GM12878 (cell line): ENCODE measurements around the gene ANO7. TPM values are rescaled to one million over a fixed set of nuclear protein-coding genes. Genes with fewer than 3 reads are reported as not detected.

Source experiments
- BCLAF1 ChIP-seq: fragments of 450-650 bp; IDR thresholded peaks from 2 replicates; pipeline ENCODE4 v1.6.1; 2017; ENCODE audit warnings: antibody characterized with exemption, mild to moderate bottlenecking, moderate library complexity
- CREB1 ChIP-seq: IDR thresholded peaks from 2 replicates; pipeline ENCODE4 v1.6.1; 2012; ENCODE audit warnings: low read depth, mild to moderate bottlenecking, inconsistent platforms
- CREM ChIP-seq: IDR thresholded peaks from 2 replicates; pipeline ENCODE4 v1.6.1; 2014; ENCODE audit warnings: antibody characterized with exemption, low read depth
- DPF2 ChIP-seq: fragments of 450-650 bp; IDR thresholded peaks from 2 replicates; pipeline ENCODE4 v1.6.1; 2017; ENCODE audit warnings: mild to moderate bottlenecking
- ETV6 ChIP-seq, 2 experiments: fragments of 450-650 bp in 1 of 2; IDR thresholded peaks in 1 of 2; conservative IDR thresholded peaks in 1 of 2; 2 replicates each; pipeline ENCODE4 v1.6.1; 2014; ENCODE audit warnings: antibody characterized with exemption in 1 of 2, borderline replicate concordance in 1 of 2, low read depth in 1 of 2, mild to moderate bottlenecking in 1 of 2, moderate library complexity in 1 of 2
- IRF4 ChIP-seq: IDR thresholded peaks from 2 replicates; pipeline ENCODE4 v1.6.1; 2011; ENCODE audit warnings: low read depth, low read length
- KAT2A ChIP-seq: conservative IDR thresholded peaks from 2 replicates; pipeline ENCODE4 v1.6.1; 2011; ENCODE audit warnings: low read depth, low read length; ENCODE audit not compliant: control insufficient read depth
- MTA2 ChIP-seq: fragments of 450-650 bp; IDR thresholded peaks from 2 replicates; pipeline ENCODE4 v1.6.1; 2016; ENCODE audit warnings: low read depth, mild to moderate bottlenecking, moderate library complexity
- NBN ChIP-seq: fragments of 450-650 bp; IDR thresholded peaks from 2 replicates; pipeline ENCODE4 v1.6.1; 2016
- NKRF ChIP-seq: fragments of 450-650 bp; conservative IDR thresholded peaks from 2 replicates; pipeline ENCODE4 v1.6.1; 2017; ENCODE audit warnings: mild to moderate bottlenecking, moderate library complexity
- PBX3 ChIP-seq: IDR thresholded peaks from 2 replicates; pipeline ENCODE4 v1.6.1; 2011; ENCODE audit warnings: mild to moderate bottlenecking, low read depth, low read length, moderate library complexity; ENCODE audit not compliant: insufficient replicate concordance
- RB1 ChIP-seq: fragments of 450-650 bp; formaldehyde crosslinking; IDR thresholded peaks from 2 replicates; pipeline ENCODE4 v1.6.1; 2017; ENCODE audit warnings: mild to moderate bottlenecking, borderline replicate concordance
- SIN3A ChIP-seq: IDR thresholded peaks from 2 replicates; pipeline ENCODE4 v1.6.1; 2012; ENCODE audit warnings: low read depth, low read length, improper control_type of control experiment
- SREBF1 ChIP-seq: IDR thresholded peaks from 2 replicates; pipeline ENCODE4 v1.6.1; 2012; ENCODE audit warnings: mild to moderate bottlenecking, low read length
- SREBF2 ChIP-seq: IDR thresholded peaks from 2 replicates; pipeline ENCODE4 v1.6.1; 2012; ENCODE audit warnings: mild to moderate bottlenecking, low read length
- ZBTB33 ChIP-seq: fragments of 450-650 bp; IDR thresholded peaks from 2 replicates; pipeline ENCODE4 v1.6.1; 2017; ENCODE audit warnings: mild to moderate bottlenecking
- ZBTB4 ChIP-seq: fragments of 450-650 bp; formaldehyde crosslinking; IDR thresholded peaks from 2 replicates; pipeline ENCODE4 v1.4.0; 2022; ENCODE audit warnings: mild to moderate bottlenecking, moderate library complexity
- ZNF207 ChIP-seq: fragments of 450-650 bp; IDR thresholded peaks from 2 replicates; pipeline ENCODE4 v1.6.1; 2014; ENCODE audit warnings: antibody characterized with exemption, mild to moderate bottlenecking, borderline replicate concordance
- polyA plus RNA-seq, 11 experiments: library from polyadenylated mRNA; depleted of rRNA in 4 of 11; unstranded in 6 of 11; stranded (reverse) in 5 of 11; fragments of >200 nt; fragmentation: Nextera tagmentation in 4 of 11; fragmentation: Illumina TruSeq in 1 of 11; extraction: Ambion mirVana in 4 of 11; extraction: Trizol in 1 of 11; gene quantifications; 1 replicate in 1 of 11; 2 replicates in 10 of 11; pipeline versions ENCODE4 v1.2.1 to v1.2.3, GENCODE V29; 2011 to 2016; ENCODE audit warnings: inconsistent platforms in 2 of 11, missing spikeins in 2 of 11, low read depth in 1 of 11
- total RNA-seq, 4 experiments: library from RNA; depleted of rRNA in 3 of 4; stranded (reverse); fragments of >200 nt in 3 of 4; fragmentation: Illumina TruSeq in 1 of 4; extraction: Trizol in 1 of 4; gene quantifications; 2 replicates each; pipeline versions ENCODE4 v1.2.1 to v1.2.3, GENCODE V29; 2013 to 2021

ANO7 gene
- total and polyA plus RNA-seq, 10 of the 15 experiments (the other 5 are each of a cell fraction or from before 2014, with no cell fraction given): 0.08 to 1.4 (median 0.44) TPM

- TF ChIP-seq MTA2: no peak
- TF ChIP-seq CREB1: no peak
- no peak for TF ChIP-seq ZBTB4 (CRISPR knock-in tag)
- no peak for TF ChIP-seq NBN
- peak; percentile 18 for TF ChIP-seq DPF2
- TF ChIP-seq BCLAF1: no peak
- TF ChIP-seq ETV6 (conservative IDR thresholded peaks at IDR 0.05 in 1 of 2, IDR thresholded peaks at IDR 0.05 in 1 of 2; ENCODE audit: borderline replicate concordance in 1 of 2, low read depth in 1 of 2): no peak
- TF ChIP-seq ZNF207: no peak
- TF ChIP-seq SIN3A: no peak; the same call in 1 of the 2 replicates
- no peak for TF ChIP-seq ZBTB33
- no peak for TF ChIP-seq IRF4
- TF ChIP-seq KAT2A: no peak
- TF ChIP-seq NKRF: peak; percentile 39
- no peak for TF ChIP-seq CREM
- no peak for TF ChIP-seq SREBF2
- TF ChIP-seq RB1: 0 out of 2 replicates have a peak, but pooled peaks have one; percentile 22
- no peak for TF ChIP-seq SREBF1
- TF ChIP-seq PBX3: peak; percentile 35
These were observed 37.6 kb upstream of the ANO7 start (continued) for GRCh38 chr2:241150660-241151530.
